Brain microvascular endothelial cell (primary cell): ENCODE measurements around the gene APBB3.

ENCODE experiments used
- DNase-seq: peaks from one replicate; pipeline ENCODE4 v3.0.0-alpha.2; 2020
- H3K27ac ChIP-seq: fragments of 250-450 bp; sonication (Bioruptor Pico); 2 replicates; pipeline ENCODE4 v1.5.1; 2020; ENCODE audit warnings: mild to moderate bottlenecking, moderate library complexity
- H3K27me3 ChIP-seq: fragments of 250-450 bp; sonication (Bioruptor Pico); replicated peaks from 2 replicates; pipeline ENCODE4 v1.5.1; 2020; ENCODE audit warnings: mild to moderate bottlenecking
- H3K36me3 ChIP-seq: fragments of 250-450 bp; sonication (Bioruptor Pico); replicated peaks from 2 replicates; pipeline ENCODE4 v1.5.1; 2020; ENCODE audit warnings: mild to moderate bottlenecking
- H3K4me3 ChIP-seq: 2 replicates; pipeline ENCODE4 v1.5.1; 2011; ENCODE audit warnings: low read depth, mild to moderate bottlenecking, control low read depth, low read length, moderate library complexity
- CTCF ChIP-seq: IDR thresholded peaks from 2 replicates; pipeline ENCODE4 v1.5.1; 2011; ENCODE audit warnings: low read depth, mild to moderate bottlenecking, moderate library complexity, low read length, control low read depth, inconsistent platforms; ENCODE audit errors: missing control alignments
- in situ Hi-C: cut with HindIII; loops from 2 replicates; pipeline ENCODE4 v1.10.0; 2017; ENCODE audit warnings: low sequenced_read_pairs, low pct_ligation_motif_present

The APBB3 gene

GRCh38 chr5:140561753-140562523 lies 2.5 kb downstream of the APBB3 start:
- no peak for TF ChIP-seq CTCF
- no peak overlapping the region for H3K4me3 ChIP-seq
- H3K36me3 ChIP-seq = peaks cover 3% of the 10 kb centered on the region
- H3K27ac ChIP-seq = no peak overlapping the region
- in situ Hi-C loops = no loop called here
- no peaks in the 10 kb centered on the region for H3K27me3 ChIP-seq
- no peak for DNase-seq

- TF ChIP-seq CTCF = no peak
- DNase-seq = no peak
- no peak overlapping the region for H3K27ac ChIP-seq
- H3K36me3 ChIP-seq = no peaks in the 10 kb centered on the region
- in situ Hi-C loops = no loop called here
- H3K4me3 ChIP-seq = no peak overlapping the region
- no peaks in the 10 kb centered on the region for H3K27me3 ChIP-seq
Measured at GRCh38 chr5:140560227-140560626, 4.2 kb downstream of the APBB3 start.

GRCh38 chr5:140558542-140558941 lies 5.9 kb downstream of the APBB3 start:
- H3K36me3 ChIP-seq = peaks cover 3% of the 10 kb centered on the region
- DNase-seq = no peak
- TF ChIP-seq CTCF = no peak
- H3K27me3 ChIP-seq = no peaks in the 10 kb centered on the region
- no peak overlapping the region for H3K4me3 ChIP-seq
- H3K27ac ChIP-seq = no peak overlapping the region
- in situ Hi-C loops = no loop called here

- H3K36me3 ChIP-seq = peaks cover 6% of the 10 kb centered on the region
Measured at GRCh38 chr5:140557965-140558364, 6.4 kb downstream of the APBB3 start.

GRCh38 chr5:140557136-140557805 lies 7.1 kb downstream of the APBB3 start, which contains the start of gene SRA1:
TSS of gene SRA1 (minus strand) at chr5:140557473. CDS start at chr5:140557452, 21 bp downstream.
- Histone ChIP-seq H3K36me3 (peaks cover 6% of the 10 kb centered on the region), H3K27me3 (no peaks in the 10 kb centered on the region), H3K4me3 (peak within 1 kb of the TSS; percentile 84), H3K27ac (peak within 1 kb of the TSS; percentile 91)
- in situ Hi-C loops = no loop called here
- peak; percentile 91 for DNase-seq
- TF ChIP-seq CTCF = no peak

More at GRCh38 chr5:140557965-140558364, 6.4 kb downstream of the APBB3 start:
- peak overlapping the region; percentile 91 for H3K27ac ChIP-seq
- in situ Hi-C loops = no loop called here
- no peaks in the 10 kb centered on the region for H3K27me3 ChIP-seq
- H3K4me3 ChIP-seq = no peak overlapping the region
- DNase-seq = no peak
- TF ChIP-seq CTCF = no peak
